Effector memory CD8-positive, alpha-beta T cell (primary cell): ENCODE results near the gene PELI1.

ENCODE experiments used
- ATAC-seq: fragments of 150-1000 bp; cut with Tn5 transposase; replicated peaks from 2 replicates; pipeline ENCODE4 v1.10.0; 2021; ENCODE audit warnings: mild to moderate bottlenecking, moderate library complexity
- DNase-seq, 3 experiments: peaks; one replicate each; pipeline ENCODE4 v3.0.0; 2021
- H3K27ac Mint-ChIP-seq, 2 donors: one replicate each; pipeline ENCODE4 v1.8.0; 2022; ENCODE audit warnings: mild to moderate bottlenecking in 2 of 2, mixed read lengths in 2 of 2, moderate library complexity in 2 of 2
- H3K27me3 Mint-ChIP-seq, 2 donors: one replicate each; pipeline ENCODE4 v1.8.0; 2022; ENCODE audit warnings: mixed read lengths in 2 of 2
- H3K36me3 Mint-ChIP-seq: one replicate; pipeline ENCODE4 v1.8.0; 2022; ENCODE audit warnings: mild to moderate bottlenecking, moderate library complexity, mixed read lengths; ENCODE audit not compliant: insufficient read depth
- H3K4me1 Mint-ChIP-seq, 2 donors: one replicate each; pipeline ENCODE4 v1.8.0; 2022; ENCODE audit warnings: low read depth in 2 of 2, mixed read lengths in 2 of 2
- H3K4me3 Mint-ChIP-seq, 2 donors: one replicate each; pipeline ENCODE4 v1.8.0; 2022; ENCODE audit warnings: mild to moderate bottlenecking in 2 of 2, mixed read lengths in 2 of 2, moderate library complexity in 2 of 2
- H3K9me3 Mint-ChIP-seq, 2 donors: one replicate each; pipeline ENCODE4 v1.8.0; 2022; ENCODE audit warnings: mixed read lengths in 2 of 2

PELI1 gene

DNA sequence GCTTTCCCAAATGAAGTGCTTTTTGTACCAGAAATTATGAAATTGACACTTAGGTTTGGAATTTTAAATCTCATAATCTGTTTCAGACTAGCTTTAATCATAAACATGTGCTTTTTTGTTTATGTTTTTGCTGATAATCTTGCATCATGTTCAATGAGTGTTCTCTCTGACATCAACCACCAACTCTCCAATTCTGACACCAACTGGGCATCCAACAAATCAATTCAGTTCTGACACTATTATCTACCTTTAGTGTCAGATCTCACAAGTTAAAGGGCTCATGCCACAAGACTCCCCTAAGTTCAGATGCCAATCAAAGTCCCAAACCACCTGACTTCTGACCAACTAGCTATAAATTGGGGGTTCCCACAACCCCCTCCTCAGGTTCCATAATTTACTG, 19.6 kb downstream of the PELI1 start:
- DNase-seq = no peak
- no peaks in the 10 kb centered on the region for H3K9me3 Mint-ChIP-seq
- no peak for ATAC-seq
- peaks cover 0 to 7% of the 10 kb centered on the region in 2 donors for H3K4me1 Mint-ChIP-seq
- H3K27ac Mint-ChIP-seq = no peak overlapping the region
- no peaks in the 10 kb centered on the region for H3K27me3 Mint-ChIP-seq
- H3K36me3 Mint-ChIP-seq = peaks cover 10% of the 10 kb centered on the region
- H3K4me3 Mint-ChIP-seq = no peak overlapping the region

DNA sequence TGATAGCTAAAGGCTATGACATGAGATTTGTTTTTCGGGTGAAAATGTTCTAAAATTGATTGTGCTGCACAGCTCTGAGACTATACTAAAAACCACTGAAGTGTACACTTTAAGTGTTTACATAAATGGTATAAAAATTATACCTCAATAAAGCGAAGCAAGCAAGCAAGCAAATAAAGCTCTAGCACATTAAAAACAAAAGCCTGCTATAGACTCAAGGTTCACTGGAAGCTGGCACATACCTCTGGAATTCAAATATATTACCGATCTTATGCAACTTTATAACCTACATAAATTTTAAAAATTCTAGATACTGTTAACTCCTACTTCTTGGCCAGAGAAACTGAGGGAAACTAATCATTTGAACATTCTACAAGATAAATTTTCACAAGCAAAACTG, 20.1 kb downstream of the PELI1 start:
- Mint-ChIP-seq H3K4me1 (peaks cover 0 to 7% of the 10 kb centered on the region in 2 donors), H3K36me3 (peaks cover 10% of the 10 kb centered on the region), H3K9me3 (no peaks in the 10 kb centered on the region), H3K27ac (no peak overlapping the region), H3K4me3 (no peak overlapping the region), H3K27me3 (no peaks in the 10 kb centered on the region)
- no peak for DNase-seq
- no peak for ATAC-seq

DNA sequence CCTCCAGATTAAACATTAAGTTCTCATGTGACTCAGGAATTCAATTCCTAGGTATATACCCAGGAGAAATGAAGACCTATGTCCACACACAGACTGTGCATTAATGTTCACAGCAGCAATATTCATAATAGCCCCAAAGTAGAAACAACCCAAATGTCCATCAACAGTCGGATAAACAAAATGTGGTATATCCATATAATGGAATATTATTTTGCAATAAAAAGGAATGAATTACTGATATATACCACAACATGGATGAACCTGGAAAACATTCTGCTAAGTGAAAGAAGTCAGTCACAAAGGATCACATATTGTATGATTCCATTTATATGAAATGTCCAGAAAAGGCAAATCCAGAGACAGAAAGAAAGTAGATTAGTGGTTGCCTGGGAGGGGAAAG, 20.5 kb downstream of the PELI1 start:
- no peaks in the 10 kb centered on the region for H3K9me3 Mint-ChIP-seq
- no peaks in the 10 kb centered on the region for H3K27me3 Mint-ChIP-seq
- peaks cover 0 to 7% of the 10 kb centered on the region in 2 donors for H3K4me1 Mint-ChIP-seq
- H3K36me3 Mint-ChIP-seq = peaks cover 10% of the 10 kb centered on the region
- H3K4me3 Mint-ChIP-seq = no peak overlapping the region
- ATAC-seq (no peak), DNase-seq (no peak)
- H3K27ac Mint-ChIP-seq = no peak overlapping the region

DNA sequence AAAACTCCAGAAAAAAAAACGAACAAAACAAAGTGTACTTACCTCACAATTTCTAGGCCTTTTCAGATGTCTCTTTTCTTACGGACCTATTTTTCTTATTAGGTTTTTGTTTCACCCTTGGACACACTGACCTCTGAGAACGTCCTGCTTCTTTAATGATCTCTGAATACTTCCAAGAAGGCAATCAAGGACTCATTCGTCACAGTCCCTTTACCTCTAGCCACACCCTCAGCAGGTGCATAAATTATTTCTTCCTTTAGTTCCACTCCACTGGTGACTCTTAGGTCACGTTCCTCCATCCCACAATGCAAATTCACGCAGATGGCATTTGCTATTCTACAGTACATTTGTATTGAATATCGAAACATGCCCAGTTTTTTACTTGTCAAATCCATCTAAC, 21.9 kb downstream of the PELI1 start:
- no peak overlapping the region for H3K27ac Mint-ChIP-seq
- no peak for ATAC-seq

DNA sequence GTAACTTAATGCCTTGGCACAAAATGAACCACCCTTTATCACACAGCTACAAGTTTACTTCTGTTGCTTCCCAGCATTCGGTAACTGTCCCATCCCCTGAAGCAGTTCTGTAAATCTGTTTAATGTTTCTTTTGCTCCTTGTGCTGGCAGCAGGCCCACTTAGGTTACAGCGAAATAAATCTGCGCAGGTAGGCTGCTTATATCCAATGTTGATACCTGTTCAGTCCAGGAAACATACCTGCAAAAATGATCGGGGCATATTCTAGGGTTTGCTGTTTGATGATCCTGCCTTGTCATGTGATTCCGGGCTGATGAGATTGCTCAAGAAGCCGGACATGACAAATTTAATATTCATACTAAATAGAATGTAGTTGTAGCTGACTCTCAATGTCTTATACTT, 23.3 kb downstream of the PELI1 start:
- peaks cover under 1 to 13% of the 10 kb centered on the region in 2 donors for H3K4me1 Mint-ChIP-seq
- H3K36me3 Mint-ChIP-seq = peaks cover 7% of the 10 kb centered on the region
- DNase-seq (no peak), ATAC-seq (no peak)
- no peak overlapping the region for H3K4me3 Mint-ChIP-seq
- no peaks in the 10 kb centered on the region for H3K9me3 Mint-ChIP-seq
- no peaks in the 10 kb centered on the region for H3K27me3 Mint-ChIP-seq
- H3K27ac Mint-ChIP-seq = no peak overlapping the region

More for the DNA sequence above, 21.9 kb downstream of the PELI1 start:
- DNase-seq = no peak
- no peak overlapping the region for H3K4me3 Mint-ChIP-seq
- no peaks in the 10 kb centered on the region for H3K27me3 Mint-ChIP-seq
- peaks cover 7% of the 10 kb centered on the region for H3K36me3 Mint-ChIP-seq
- H3K9me3 Mint-ChIP-seq = no peaks in the 10 kb centered on the region
- peaks cover 0 to 10% of the 10 kb centered on the region in 2 donors for H3K4me1 Mint-ChIP-seq

DNA sequence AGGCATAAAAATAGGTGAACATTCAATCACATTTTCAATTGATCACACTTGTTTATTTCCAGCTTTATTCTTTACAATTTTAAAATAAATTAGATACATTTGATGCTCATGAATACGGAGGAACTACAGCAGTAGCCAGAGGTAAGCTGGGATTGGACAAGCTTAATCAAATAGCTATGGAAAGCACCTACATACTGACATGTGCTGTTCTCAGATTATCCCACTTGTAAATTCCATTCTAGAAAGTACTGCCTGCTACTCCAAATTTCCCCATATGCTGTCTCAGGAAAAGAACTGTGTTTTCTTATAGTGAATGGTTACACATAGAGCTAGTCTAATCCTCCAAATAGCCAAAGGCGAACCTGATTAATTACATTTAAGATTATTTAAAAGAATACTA, 24.2 kb downstream of the PELI1 start:
- no peak for DNase-seq
- ATAC-seq = no peak
- no peak overlapping the region for H3K27ac Mint-ChIP-seq
- no peaks in the 10 kb centered on the region for H3K27me3 Mint-ChIP-seq
- no peak overlapping the region for H3K4me3 Mint-ChIP-seq
- peaks cover 11% of the 10 kb centered on the region for H3K36me3 Mint-ChIP-seq
- H3K9me3 Mint-ChIP-seq = no peaks in the 10 kb centered on the region
- peaks cover 2 to 18% of the 10 kb centered on the region in 2 donors for H3K4me1 Mint-ChIP-seq

DNA sequence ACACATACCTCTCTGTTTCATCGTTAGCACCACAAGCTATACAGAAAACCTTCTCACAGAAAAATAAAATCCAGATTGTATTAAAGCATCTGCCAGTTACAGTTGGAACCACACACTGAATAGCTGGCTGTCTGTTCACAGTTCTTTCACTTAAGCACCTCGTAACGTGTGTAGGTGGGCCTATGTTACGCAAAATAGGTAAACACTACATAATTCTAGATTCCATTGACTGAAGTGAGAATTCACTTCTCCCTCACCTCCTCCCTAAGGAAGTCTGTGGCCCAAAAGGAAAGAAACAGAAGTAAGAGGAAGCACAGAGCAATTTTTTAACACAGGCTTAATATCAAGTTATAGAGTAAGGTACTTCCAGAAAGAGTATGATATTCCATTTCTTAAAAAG, 24.9 kb downstream of the PELI1 start:
- Mint-ChIP-seq H3K36me3 (peaks cover 11% of the 10 kb centered on the region), H3K4me3 (no peak overlapping the region), H3K4me1 (peaks cover 8 to 24% of the 10 kb centered on the region in 2 donors), H3K27me3 (no peaks in the 10 kb centered on the region), H3K27ac (no peak overlapping the region), H3K9me3 (no peaks in the 10 kb centered on the region)
- DNase-seq (no peak), ATAC-seq (no peak)

DNA sequence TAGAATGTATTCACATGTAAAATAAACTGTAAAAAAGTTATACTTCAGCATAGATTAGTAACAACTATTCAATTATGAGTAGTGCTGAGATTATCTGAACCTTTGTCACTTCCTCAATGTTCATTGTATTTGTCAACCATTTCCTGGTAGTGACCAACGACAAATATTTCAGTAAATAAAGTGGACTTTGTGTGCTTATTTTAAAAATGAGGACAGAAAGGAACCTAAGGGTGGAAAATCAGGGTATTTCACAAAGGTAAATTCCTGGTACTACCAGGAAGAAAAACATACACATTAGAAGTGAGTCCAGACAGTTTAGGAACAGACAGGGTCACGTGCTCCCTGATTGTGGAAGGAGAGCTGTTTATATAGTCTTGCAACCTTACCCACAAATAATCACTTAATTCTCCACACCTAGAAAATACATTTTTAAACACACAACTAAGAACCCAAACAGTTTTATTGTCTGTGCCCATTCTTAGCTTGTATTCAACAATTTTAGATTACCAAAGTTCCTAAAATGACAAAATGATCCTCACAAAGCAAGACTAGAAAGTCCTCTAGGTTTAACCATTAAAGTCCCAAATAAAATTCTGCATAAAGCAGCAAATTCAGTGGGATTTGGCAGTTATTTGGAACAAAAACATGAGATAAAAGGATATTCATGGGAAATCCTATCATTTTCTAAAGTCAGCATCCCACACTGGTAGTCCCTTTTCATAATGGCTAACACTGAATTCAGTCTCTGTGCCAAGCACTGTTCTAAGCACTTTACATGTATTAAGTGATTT, 28.2 kb downstream of the PELI1 start:
- no peaks in the 10 kb centered on the region for H3K27me3 Mint-ChIP-seq
- H3K27ac Mint-ChIP-seq = no peak overlapping the region
- H3K4me1 Mint-ChIP-seq = peaks cover 13 to 25% of the 10 kb centered on the region in 2 donors
- no peaks in the 10 kb centered on the region for H3K9me3 Mint-ChIP-seq
- ATAC-seq (no peak), DNase-seq (no peak)
- peaks cover 7% of the 10 kb centered on the region for H3K36me3 Mint-ChIP-seq
- H3K4me3 Mint-ChIP-seq = no peak overlapping the region

DNA sequence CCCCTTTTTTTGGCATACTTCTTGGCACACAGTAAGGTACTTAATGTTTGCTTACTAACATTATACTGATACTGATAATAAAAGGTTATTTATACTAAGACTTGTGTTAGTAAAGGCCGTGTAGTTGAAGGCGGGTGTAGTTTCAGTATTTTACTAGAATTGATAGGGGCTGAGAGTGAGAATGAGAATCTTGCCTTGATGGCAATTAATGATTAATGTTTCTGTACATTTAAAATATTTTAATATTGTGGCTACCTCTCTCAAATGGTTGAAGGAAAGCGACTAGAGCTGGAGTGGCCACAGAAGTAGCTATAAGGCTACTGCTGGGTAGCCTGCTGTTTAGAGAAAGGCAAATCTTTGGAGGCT, 29.3 kb downstream of the PELI1 start:
- no peak overlapping the region for H3K4me3 Mint-ChIP-seq
- no peaks in the 10 kb centered on the region for H3K27me3 Mint-ChIP-seq
- H3K36me3 Mint-ChIP-seq = peaks cover 4% of the 10 kb centered on the region
- no peak for ATAC-seq
- no peak overlapping the region for H3K27ac Mint-ChIP-seq
- DNase-seq = no peak
- H3K4me1 Mint-ChIP-seq = peaks cover 13 to 25% of the 10 kb centered on the region in 2 donors
- no peaks in the 10 kb centered on the region for H3K9me3 Mint-ChIP-seq

DNA sequence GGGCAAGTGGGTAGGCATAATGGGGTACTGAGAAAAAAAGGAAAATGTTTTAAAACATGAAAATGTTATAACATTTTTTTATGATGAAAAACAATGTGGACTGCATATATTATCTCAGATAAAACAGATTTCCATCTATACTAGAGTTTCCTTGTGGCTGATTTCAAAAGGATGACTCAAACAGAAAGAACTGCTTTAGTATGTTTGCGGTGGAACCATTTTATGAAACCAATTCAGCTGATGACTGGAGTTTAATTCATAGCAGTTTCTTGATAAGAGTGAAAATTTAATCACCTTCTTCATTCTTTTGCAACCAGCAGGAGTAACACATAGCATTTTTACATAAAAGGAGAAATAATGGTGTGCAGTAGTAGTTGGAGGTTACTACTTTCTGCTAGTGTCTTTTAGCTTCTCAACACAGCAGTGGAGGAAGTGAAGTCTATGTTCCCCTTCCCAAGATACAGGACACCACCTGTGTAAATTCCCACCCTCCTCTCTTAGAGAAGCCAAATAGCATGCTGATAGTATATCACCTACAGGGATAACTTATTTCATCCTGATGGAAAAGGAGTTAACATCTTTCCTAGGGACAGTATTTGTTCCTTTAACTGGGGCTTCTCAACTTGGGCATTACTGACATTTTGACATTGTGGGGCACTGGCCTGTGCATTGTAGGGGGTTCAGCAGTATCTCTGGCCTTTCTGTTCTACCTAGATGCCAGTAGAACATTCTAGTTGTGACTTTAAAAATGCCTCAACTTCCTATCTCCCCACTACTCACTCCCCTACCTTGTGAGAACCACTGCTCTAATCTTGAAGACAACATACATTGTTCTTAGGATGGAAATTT, 29.9 kb downstream of the PELI1 start:
- H3K27ac Mint-ChIP-seq = no peak overlapping the region

DNA sequence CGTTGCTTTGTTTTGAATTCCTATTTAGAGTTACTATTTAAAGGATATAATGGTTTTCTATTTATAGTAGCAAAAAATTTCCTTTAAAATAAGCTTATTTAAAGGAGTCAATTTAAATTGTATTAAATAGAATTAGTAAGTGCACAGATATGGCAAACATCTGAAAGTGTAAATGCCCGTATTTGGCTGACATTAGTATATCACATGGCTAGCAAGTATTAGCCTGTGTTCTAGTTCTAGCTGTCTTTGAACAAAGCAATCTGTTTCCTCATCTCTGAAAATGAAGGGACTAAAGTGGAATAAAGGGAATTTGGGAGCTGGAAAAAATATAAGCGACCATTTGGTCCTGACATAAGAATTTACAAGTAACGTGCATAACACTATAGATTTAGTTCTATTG, 32.2 kb downstream of the PELI1 start:
- no peaks in the 10 kb centered on the region for H3K27me3 Mint-ChIP-seq
- H3K4me1 Mint-ChIP-seq = peaks cover 14 to 26% of the 10 kb centered on the region in 2 donors
- H3K36me3 Mint-ChIP-seq = peaks cover 9% of the 10 kb centered on the region

More for the DNA sequence above, 29.9 kb downstream of the PELI1 start:
- peak overlapping the region in 1 of 2 donors; percentile 18 for H3K4me3 Mint-ChIP-seq
- no peaks in the 10 kb centered on the region for H3K9me3 Mint-ChIP-seq
- no peaks in the 10 kb centered on the region for H3K27me3 Mint-ChIP-seq
- ATAC-seq (peak; percentile 67), DNase-seq (no peak)
- peaks cover 13 to 29% of the 10 kb centered on the region in 2 donors for H3K4me1 Mint-ChIP-seq
- peaks cover 7% of the 10 kb centered on the region for H3K36me3 Mint-ChIP-seq

DNA sequence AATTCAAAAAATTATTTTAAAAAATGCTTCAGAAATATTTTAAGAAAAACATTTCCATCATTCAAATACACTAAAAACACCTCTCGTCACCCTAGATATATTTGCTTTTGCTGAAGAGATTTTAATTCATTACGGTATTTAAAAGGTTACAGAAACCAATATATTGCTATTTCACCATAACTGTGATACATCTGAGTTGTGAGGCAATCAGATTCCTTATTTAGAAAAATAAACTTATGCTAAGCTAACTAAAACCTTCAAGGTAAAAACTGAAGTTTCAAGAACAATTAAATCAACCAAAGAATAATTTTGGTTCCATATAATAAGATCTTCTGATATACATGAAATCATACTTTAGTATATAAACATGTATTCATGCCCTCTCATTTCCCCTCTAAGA, 32.8 kb downstream of the PELI1 start:
- Mint-ChIP-seq H3K36me3 (peaks cover 9% of the 10 kb centered on the region), H3K27ac (no peak overlapping the region), H3K9me3 (no peaks in the 10 kb centered on the region), H3K27me3 (no peaks in the 10 kb centered on the region), H3K4me3 (no peak overlapping the region), H3K4me1 (peaks cover 14 to 26% of the 10 kb centered on the region in 2 donors)
- DNase-seq = no peak
- no peak for ATAC-seq

More for the DNA sequence above, 32.2 kb downstream of the PELI1 start:
- ATAC-seq (no peak), DNase-seq (no peak)
- no peak overlapping the region for H3K27ac Mint-ChIP-seq
- H3K4me3 Mint-ChIP-seq = no peak overlapping the region
- H3K9me3 Mint-ChIP-seq = no peaks in the 10 kb centered on the region

DNA sequence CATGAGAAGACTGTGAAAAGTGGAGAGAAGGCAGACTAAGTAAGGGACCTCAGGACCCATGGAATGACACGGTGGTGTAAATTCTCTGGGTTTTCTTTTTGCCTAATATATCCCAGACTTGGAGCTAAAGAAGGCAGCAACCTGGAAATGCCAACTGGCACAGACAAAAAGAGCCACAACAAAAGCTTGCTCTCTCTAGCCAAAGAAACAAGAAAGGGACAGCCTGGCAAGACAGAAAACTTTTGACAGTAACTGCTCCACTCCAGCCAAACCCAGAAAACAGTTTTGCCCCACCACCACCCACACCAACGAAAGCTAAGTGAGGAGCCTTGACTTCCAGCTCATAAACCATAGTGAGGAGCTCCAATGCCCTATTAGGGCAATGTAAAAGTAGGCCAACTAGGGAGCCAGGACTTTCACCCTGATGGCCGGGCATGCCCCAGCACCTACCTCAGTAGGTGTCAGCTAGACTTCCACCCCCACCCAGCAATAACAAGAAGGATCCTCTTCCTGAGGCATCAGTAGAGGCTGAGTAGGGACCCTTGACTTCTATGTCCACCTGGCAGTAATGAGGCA, 35.5 kb downstream of the PELI1 start:
- no peaks in the 10 kb centered on the region for H3K9me3 Mint-ChIP-seq
- H3K27me3 Mint-ChIP-seq = no peaks in the 10 kb centered on the region
- ATAC-seq (no peak), DNase-seq (no peak)
- H3K4me3 Mint-ChIP-seq = no peak overlapping the region
- no peak overlapping the region for H3K27ac Mint-ChIP-seq
- H3K4me1 Mint-ChIP-seq = peaks cover 3 to 5% of the 10 kb centered on the region in 2 donors
- peaks cover 5% of the 10 kb centered on the region for H3K36me3 Mint-ChIP-seq
